CD8-positive, alpha-beta memory T cell (primary cell): ENCODE data around the gene LIMK2. TPM values are rescaled to one million over a fixed set of nuclear protein-coding genes. Genes with fewer than 3 reads are reported as not detected.
"Not testable (repeated sequence)": the region's sequence is repeated elsewhere in the genome, so short reads cannot be mapped to it uniquely, and the experiment has no call there.

Experiments used
- CTCF ChIA-PET: fragments of 350-600 bp; sonication (Branson Sonifier 250); formaldehyde crosslinking; loops from one replicate; lab custom pipeline; 2021; ENCODE audit warnings: antibody characterized with exemption; lab: Charles Lee
- POLR2A ChIA-PET: fragments of 350-600 bp; sonication (Branson Sonifier 250); formaldehyde crosslinking; loops from one replicate; lab custom pipeline; 2021; ENCODE audit warnings: antibody characterized with exemption; lab: Charles Lee
- DNase-seq, 5 donors: peaks; one replicate each; pipeline versions ENCODE4 v3.0.0 to v3.0.0-alpha.2; 2020 to 2022; ENCODE audit warnings: mixed read lengths in 1 of 5
- H3K27ac ChIP-seq: one replicate; pipeline ENCODE4 v1.7.0; 2013; ENCODE audit warnings: low read depth, mild to moderate bottlenecking, low read length, moderate library complexity
- H3K27me3 ChIP-seq: 2 replicates; pipeline ENCODE4 v1.7.0; 2013; ENCODE audit warnings: low read length, mild to moderate bottlenecking; ENCODE audit not compliant: insufficient read depth, poor library complexity, severe bottlenecking
- H3K36me3 ChIP-seq: 2 replicates; pipeline ENCODE4 v1.7.0; 2013; ENCODE audit warnings: mild to moderate bottlenecking, low read length, moderate library complexity; ENCODE audit not compliant: insufficient read depth
- H3K4me1 ChIP-seq: 2 replicates; pipeline ENCODE4 v1.7.0; 2013; ENCODE audit warnings: mild to moderate bottlenecking, low read length, moderate library complexity; ENCODE audit not compliant: insufficient read depth
- H3K4me3 ChIP-seq: 2 replicates; pipeline ENCODE4 v1.7.0; 2013; ENCODE audit warnings: mild to moderate bottlenecking, low read length
- H3K9me3 ChIP-seq: 2 replicates; pipeline ENCODE4 v1.7.0; 2013; ENCODE audit warnings: mild to moderate bottlenecking, low read length
- H3K27ac Mint-ChIP-seq, 8 donors: one replicate each; pipeline ENCODE4 v1.8.0; 2020 to 2021; ENCODE audit warnings: mixed read lengths in 8 of 8, mild to moderate bottlenecking in 6 of 8, inconsistent platforms in 3 of 8, moderate library complexity in 3 of 8
- H3K27me3 Mint-ChIP-seq, 2 donors: one replicate each; pipeline ENCODE4 v1.8.0; 2020 to 2021; ENCODE audit warnings: mixed read lengths in 2 of 2, mild to moderate bottlenecking in 1 of 2, moderate library complexity in 1 of 2
- H3K36me3 Mint-ChIP-seq, 3 donors: one replicate each; pipeline ENCODE4 v1.8.0; 2020 to 2021; ENCODE audit warnings: mixed read lengths in 3 of 3, inconsistent platforms in 1 of 3, mild to moderate bottlenecking in 1 of 3
- H3K4me1 Mint-ChIP-seq, 3 donors: one replicate each; pipeline ENCODE4 v1.8.0; 2020 to 2021; ENCODE audit warnings: mixed read lengths in 3 of 3, inconsistent platforms in 1 of 3, mild to moderate bottlenecking in 1 of 3
- H3K4me3 Mint-ChIP-seq, 7 donors: one replicate each; pipeline ENCODE4 v1.8.0; 2020 to 2021; ENCODE audit warnings: mixed read lengths in 7 of 7, mild to moderate bottlenecking in 6 of 7, moderate library complexity in 4 of 7, inconsistent platforms in 2 of 7
- H3K9me3 Mint-ChIP-seq, 5 donors: one replicate each; pipeline ENCODE4 v1.8.0; 2020 to 2022; ENCODE audit warnings: mixed read lengths in 5 of 5, mild to moderate bottlenecking in 3 of 5, moderate library complexity in 2 of 5, inconsistent platforms in 1 of 5
- polyA plus RNA-seq: library from polyadenylated mRNA; unstranded; fragments of 300-500 nt; fragmentation: Illumina TruSeq; gene quantifications from one replicate; pipeline ENCODE4 v1.2.3, GENCODE V29; 2021
- total RNA-seq, 2 experiments: library from RNA; stranded (reverse); gene quantifications; one replicate each; pipeline ENCODE4 v1.2.3, GENCODE V29; 2021

Gene LIMK2
- total and polyA plus RNA-seq, 3 experiments from 2014 or later = 19.0 to 27.7 (median 25.1) TPM

GRCh38 chr22:31212783-31213629 is 908 bp downstream of the LIMK2 start:
- peak overlapping the region in 6 of 8 donors; percentile 40 to 96 (median 91) for H3K27ac Mint-ChIP-seq
- no peaks in the 10 kb centered on the region for H3K9me3 Mint-ChIP-seq
- H3K27me3 Mint-ChIP-seq = no peaks in the 10 kb centered on the region
- no peaks in the 10 kb centered on the region for H3K9me3 ChIP-seq
- H3K27ac ChIP-seq = peak overlapping the region; percentile 69
- no peak for DNase-seq
- peaks cover 46 to 65% (median 56%) of the 10 kb centered on the region in 3 donors for H3K4me1 Mint-ChIP-seq
- no peaks in the 10 kb centered on the region for H3K36me3 ChIP-seq
- ChIA-PET POLR2A (interaction anchor here (0.6 to 2.5 kb wide), 6 partner anchors 45 to 189 kb away, joined by 3 to 17 read pairs (median 3); no protein-coding TSS in a partner anchor), CTCF (interaction anchor here (0.7 to 5.5 kb wide), 24 partner anchors 8 to 129 kb away, joined by 3 to 55 read pairs (median 4); no protein-coding TSS in a partner anchor)
- H3K27me3 ChIP-seq = no peaks in the 10 kb centered on the region
- peak overlapping the region; percentile 93 for H3K4me3 ChIP-seq
- H3K36me3 Mint-ChIP-seq = no peaks in the 10 kb centered on the region
- peaks cover 41% of the 10 kb centered on the region for H3K4me1 ChIP-seq
- peak overlapping the region; percentile 82 to 96 (median 87) for H3K4me3 Mint-ChIP-seq

GRCh38 chr22:31215018-31215535 is 3.0 kb downstream of the LIMK2 start:
- Mint-ChIP-seq H3K4me3 (peak overlapping the region in 1 of 7 donors; percentile 4), H3K27ac (peak overlapping the region in 3 of 8 donors; percentile 18 to 46 (median 39)), H3K4me1 (peaks cover 46 to 72% (median 60%) of the 10 kb centered on the region in 3 donors), H3K9me3 (no peaks in the 10 kb centered on the region), H3K27me3 (no peaks in the 10 kb centered on the region), H3K36me3 (peaks cover 0 to 7% (median 1%) of the 10 kb centered on the region in 3 donors)
- CTCF ChIA-PET = no interaction called here
- Histone ChIP-seq H3K9me3 (no peaks in the 10 kb centered on the region), H3K27ac (no peak overlapping the region), H3K36me3 (no peaks in the 10 kb centered on the region), H3K4me3 (no peak overlapping the region), H3K27me3 (no peaks in the 10 kb centered on the region), H3K4me1 (peaks cover 49% of the 10 kb centered on the region)
- DNase-seq = no peak
- POLR2A ChIA-PET = interaction anchor here (0.6 to 0.8 kb wide), 2 partner anchors 106 to 131 kb away, joined by 3 to 4 read pairs; partner anchors contain the start of gene PATZ1

GRCh38 chr22:31218565-31219262 is 6.6 kb downstream of the LIMK2 start:
- peaks cover 0 to 12% (median 5%) of the 10 kb centered on the region in 3 donors for H3K36me3 Mint-ChIP-seq
- Histone ChIP-seq H3K4me1 (peaks cover 20% of the 10 kb centered on the region), H3K27ac (no peak overlapping the region), H3K36me3 (no peaks in the 10 kb centered on the region), H3K9me3 (no peaks in the 10 kb centered on the region), H3K4me3 (no peak overlapping the region), H3K27me3 (no peaks in the 10 kb centered on the region)
- no peaks in the 10 kb centered on the region for H3K27me3 Mint-ChIP-seq
- POLR2A ChIA-PET = no interaction called here
- CTCF ChIA-PET = interaction anchor here (0.8 to 1.5 kb wide), 5 partner anchors 12 to 299 kb away, joined by 3 to 5 read pairs (median 5); no protein-coding TSS in a partner anchor
- H3K4me1 Mint-ChIP-seq = peaks cover 35 to 57% (median 55%) of the 10 kb centered on the region in 3 donors
- no peaks in the 10 kb centered on the region for H3K9me3 Mint-ChIP-seq
- DNase-seq = no peak
- no peak overlapping the region for H3K4me3 Mint-ChIP-seq
- peak overlapping the region in 5 of 8 donors; percentile 33 to 92 (median 73) for H3K27ac Mint-ChIP-seq

GRCh38 chr22:31221084-31221483 is 9.0 kb downstream of the LIMK2 start:
- H3K4me3 Mint-ChIP-seq = no peak overlapping the region
- ChIA-PET POLR2A (interaction anchor here (0.6 kb wide), 1 partner anchor 34 kb away, joined by 9 read pairs; no protein-coding TSS in a partner anchor), CTCF (interaction anchor here (1.8 kb wide), 1 partner anchor 8 kb away, joined by 8 read pairs; the partner anchor contains the start of gene LIMK2)
- no peak overlapping the region for H3K27ac ChIP-seq
- H3K9me3 ChIP-seq = no peaks in the 10 kb centered on the region
- H3K27ac Mint-ChIP-seq = no peak overlapping the region
- peaks cover 0 to 20% (median 7%) of the 10 kb centered on the region in 3 donors for H3K36me3 Mint-ChIP-seq
- H3K4me1 ChIP-seq = peaks cover 20% of the 10 kb centered on the region
- no peaks in the 10 kb centered on the region for H3K27me3 Mint-ChIP-seq
- peaks cover 29 to 49% (median 49%) of the 10 kb centered on the region in 3 donors for H3K4me1 Mint-ChIP-seq
- no peak overlapping the region for H3K4me3 ChIP-seq
- H3K27me3 ChIP-seq = no peaks in the 10 kb centered on the region
- DNase-seq = no peak
- no peaks in the 10 kb centered on the region for H3K9me3 Mint-ChIP-seq
- no peaks in the 10 kb centered on the region for H3K36me3 ChIP-seq

GRCh38 chr22:31222736-31223135 is 10.6 kb downstream of the LIMK2 start:
- H3K9me3 Mint-ChIP-seq = no peaks in the 10 kb centered on the region
- H3K9me3 ChIP-seq = no peaks in the 10 kb centered on the region
- H3K4me1 ChIP-seq = peaks cover 14% of the 10 kb centered on the region
- no peaks in the 10 kb centered on the region for H3K27me3 ChIP-seq
- H3K4me1 Mint-ChIP-seq = peaks cover 26 to 44% (median 43%) of the 10 kb centered on the region in 3 donors
- ChIA-PET POLR2A (interaction anchor here (0.6 kb wide), 1 partner anchor 10 kb away, joined by 5 read pairs; no protein-coding TSS in a partner anchor), CTCF (interaction anchor here (0.7 kb wide), 1 partner anchor 12 kb away, joined by 3 read pairs; no protein-coding TSS in a partner anchor)
- H3K36me3 Mint-ChIP-seq = peaks cover 0 to 30% (median 7%) of the 10 kb centered on the region in 3 donors
- H3K27me3 Mint-ChIP-seq = no peaks in the 10 kb centered on the region
- H3K27ac ChIP-seq = no peak overlapping the region
- no peak for DNase-seq
- H3K4me3 ChIP-seq = no peak overlapping the region
- H3K27ac Mint-ChIP-seq = peak overlapping the region in 5 of 8 donors; percentile 19 to 84 (median 66)
- no peaks in the 10 kb centered on the region for H3K36me3 ChIP-seq
- no peak overlapping the region for H3K4me3 Mint-ChIP-seq

- Mint-ChIP-seq H3K36me3 (peaks cover 0 to 31% (median 7%) of the 10 kb centered on the region in 3 donors), H3K9me3 (no peaks in the 10 kb centered on the region), H3K4me1 (peaks cover 17 to 41% (median 38%) of the 10 kb centered on the region in 3 donors), H3K27ac (peak overlapping the region in 3 of 8 donors; percentile 11 to 84 (median 32)), H3K27me3 (no peaks in the 10 kb centered on the region), H3K4me3 (no peak overlapping the region)
- ChIA-PET POLR2A (interaction anchor here (1.2 kb wide), 1 partner anchor 67 kb away, joined by 4 read pairs; no protein-coding TSS in a partner anchor), CTCF (interaction anchor here (1.2 to 3.7 kb wide), 2 partner anchors 12 to 90 kb away, joined by 3 to 17 read pairs; partner anchors contain the start of gene LIMK2)
- Histone ChIP-seq H3K27me3 (no peaks in the 10 kb centered on the region), H3K27ac (no peak overlapping the region), H3K9me3 (no peaks in the 10 kb centered on the region), H3K36me3 (no peaks in the 10 kb centered on the region), H3K4me1 (peaks cover 4% of the 10 kb centered on the region), H3K4me3 (no peak overlapping the region)
- no peak for DNase-seq
These were observed 11.7 kb downstream of the LIMK2 start for GRCh38 chr22:31223786-31224191.

GRCh38 chr22:31224691-31225090 is 12.6 kb downstream of the LIMK2 start:
- peaks cover 26 to 47% (median 43%) of the 10 kb centered on the region in 3 donors for H3K4me1 Mint-ChIP-seq

More at GRCh38 chr22:31224691-31225090, 12.6 kb downstream of the LIMK2 start:
- Mint-ChIP-seq H3K27ac (peak overlapping the region in 7 of 8 donors; percentile 14 to 91 (median 42)), H3K36me3 (peaks cover 0 to 32% (median 7%) of the 10 kb centered on the region in 3 donors)
- not testable (repeated sequence) for H3K4me3 Mint-ChIP-seq, H3K9me3 ChIP-seq, DNase-seq, H3K27ac ChIP-seq, H3K27me3 Mint-ChIP-seq, H3K36me3 ChIP-seq, H3K27me3 ChIP-seq, H3K9me3 Mint-ChIP-seq, H3K4me1 ChIP-seq, H3K4me3 ChIP-seq
- CTCF ChIA-PET = interaction anchor here (1.2 to 3.7 kb wide), 2 partner anchors 13 to 89 kb away, joined by 3 to 17 read pairs; partner anchors contain the start of gene LIMK2
- POLR2A ChIA-PET = interaction anchor here (0.6 to 1.2 kb wide), 2 partner anchors 48 to 66 kb away, joined by 4 to 8 read pairs; no protein-coding TSS in a partner anchor
